Psoas muscle (tissue), 8 donors: ENCODE measurements around the gene MFSD12. TPM values are rescaled to one million over a fixed set of nuclear protein-coding genes. Genes with fewer than 3 reads are reported as not detected.

Source experiments
- ATAC-seq, 4 donors: fragments of 200-7000 bp; cut with Tn5 transposase; one replicate each; pipeline ENCODE4 v1.9.1; 2020; ENCODE audit warnings: moderate library complexity in 3 of 4, mild to moderate bottlenecking in 2 of 4
- DNase-seq, 2 donors: peaks; one replicate each; pipeline ENCODE4 v3.0.0-alpha.2; 2020
- H3K27ac ChIP-seq: fragments of 200-600 bp; one replicate; pipeline ENCODE4 v1.8.0; 2022
- H3K27me3 ChIP-seq, 3 donors: fragments of 200-600 bp in 1 of 3; one replicate each; pipeline versions ENCODE4 v1.6.1 to v1.8.0; 2013 to 2022; ENCODE audit warnings: low read length in 2 of 3, mild to moderate bottlenecking in 2 of 3, moderate library complexity in 1 of 3; ENCODE audit not compliant: insufficient read depth in 3 of 3
- H3K36me3 ChIP-seq, 2 donors: fragments of 200-600 bp in 1 of 2; one replicate each; pipeline versions ENCODE4 v1.6.1 to v1.8.0; 2013 to 2022; ENCODE audit warnings: low read depth in 1 of 2, mild to moderate bottlenecking in 1 of 2, moderate library complexity in 1 of 2; ENCODE audit not compliant: insufficient read depth in 1 of 2
- H3K4me1 ChIP-seq: fragments of 200-600 bp; one replicate; pipeline ENCODE4 v1.8.0; 2022
- H3K4me3 ChIP-seq: fragments of 200-600 bp; one replicate; pipeline ENCODE4 v1.8.0; 2022; ENCODE audit warnings: mild to moderate bottlenecking
- H3K9me3 ChIP-seq: fragments of 200-600 bp; one replicate; pipeline ENCODE4 v1.8.0; 2022
- CTCF ChIP-seq: fragments of 200-600 bp; IDR thresholded peaks from one replicate; pipeline ENCODE4 v1.8.0; 2022; ENCODE audit warnings: antibody characterized with exemption
- WGBS, 3 donors: extraction: QIAGEN DNeasy Blood & Tissue Kit; methylation state at CpG; one replicate each; pipeline versions ENCODE4 v1.1.6 to v1.1.7; 2013; 5-methylcytosine and 5-hydroxymethylcytosine counted together
- intact Hi-C, 2 donors: fragments of 100-400 bp; cut with DNase I; formaldehyde crosslinking; loops; one replicate each; pipeline versions ENCODE4 v1.11.0 to v1.14.2; 2022
- polyA plus RNA-seq, 3 donors: library from polyadenylated mRNA; stranded (reverse); fragments of 200-250 nt; gene quantifications; one replicate each; pipeline ENCODE4 v1.2.3, GENCODE V29; 2013
- total RNA-seq, 4 donors: library from RNA; stranded (reverse); fragmentation: NEBNext Ultra II Directional in 2 of 4; extraction: Animal tissue kit (Norgen Biotek cat#: 25700) in 2 of 4; gene quantifications; one replicate each; pipeline versions ENCODE4 v1.2.1 to v1.2.4, GENCODE V29; 2021 to 2023
- donor health status: healthy with polysubstance abuse.
- donor health status: DM: no; HTN: no; CAD: no; lungs with moderate emphysema.
- donor health status: Bipolar disorder and iron deficiency.
- donor health status: healthy.
- donor health status: DM: yes; HTN: yes; CAD: no.
- donor health status: DM: no; HTN: no; CAD: no.
- donor health status: DM: no; HTN: no; CAD: no.
- donor health status: DM: yes; HTN: yes; CAD: no.

The MFSD12 gene
- total and polyA plus RNA-seq, 7 donors = 16.3 to 46.6 (median 25.2) TPM

GRCh38 chr19:3575949-3576673 is 18.7 kb upstream of the MFSD12 start:
- no peak for TF ChIP-seq CTCF
- Histone ChIP-seq H3K27ac (no peak overlapping the region), H3K36me3 (peaks cover 0 to 6% of the 10 kb centered on the region in 2 donors), H3K4me1 (peaks cover 10% of the 10 kb centered on the region), H3K4me3 (peak overlapping the region; percentile 55), H3K27me3 (no peaks in the 10 kb centered on the region), H3K9me3 (no peaks in the 10 kb centered on the region)
- ATAC-seq (no peak), DNase-seq (no peak)
- 75 to 82% (median 78%) methylated on average over 28 to 29 of the region's 29 CpGs for WGBS, 3 donors
- intact Hi-C loops = loop anchor here (5.0 kb wide), 1 partner anchor 41 kb away; no protein-coding TSS in a partner anchor

GRCh38 chr19:3575260-3575741 is 17.9 kb upstream of the MFSD12 start:
- intact Hi-C loops = loop anchor here (5.0 kb wide), 1 partner anchor 42 kb away; no protein-coding TSS in a partner anchor
- no peaks in the 10 kb centered on the region for H3K27me3 ChIP-seq
- no peaks in the 10 kb centered on the region for H3K9me3 ChIP-seq
- H3K4me1 ChIP-seq = peaks cover 10% of the 10 kb centered on the region
- TF ChIP-seq CTCF = no peak
- peaks cover 0 to 6% of the 10 kb centered on the region in 2 donors for H3K36me3 ChIP-seq
- no peak for DNase-seq
- H3K4me3 ChIP-seq = no peak overlapping the region
- no peak for ATAC-seq
- 88 to 94% (median 92%) methylated on average over 19 of the region's 19 CpGs for WGBS, 3 donors
- no peak overlapping the region for H3K27ac ChIP-seq

GRCh38 chr19:3573858-3574637 is 16.7 kb upstream of the MFSD12 start:
- TF ChIP-seq CTCF = no peak
- 61 to 67% (median 65%) methylated on average over 48 to 55 of the region's 55 CpGs for WGBS, 3 donors
- ATAC-seq = peak; percentile 53 to 68 (median 63)
- Histone ChIP-seq H3K27ac (no peak overlapping the region), H3K4me1 (peaks cover 10% of the 10 kb centered on the region), H3K9me3 (no peaks in the 10 kb centered on the region), H3K27me3 (no peaks in the 10 kb centered on the region), H3K4me3 (peak overlapping the region; percentile 81), H3K36me3 (peaks cover 0 to 6% of the 10 kb centered on the region in 2 donors)
- peak; percentile 90 to 95 for DNase-seq
- intact Hi-C loops = no loop called here

- peak overlapping the region; percentile 81 for H3K4me3 ChIP-seq
- no peaks in the 10 kb centered on the region for H3K9me3 ChIP-seq
- peaks cover 10% of the 10 kb centered on the region for H3K4me1 ChIP-seq
- no peaks in the 10 kb centered on the region for H3K27me3 ChIP-seq
- intact Hi-C loops = no loop called here
- H3K36me3 ChIP-seq = peaks cover 0 to 6% of the 10 kb centered on the region in 2 donors
- ATAC-seq (peak in 3 of 4 donors; percentile 2 to 32 (median 28)), DNase-seq (peak in 1 of 2 donors; percentile 28)
- WGBS, 3 donors = 1 to 2% (median 1%) methylated on average over 23 to 60 of the region's 60 CpGs
- peak overlapping the region; percentile 68 for H3K27ac ChIP-seq
- no peak for TF ChIP-seq CTCF
Observed at GRCh38 chr19:3573162-3573857, 15.9 kb upstream of the MFSD12 start.
